LNCAP (cell line): ENCODE measurements around the gene HCFC1.

Experiments used
- TF ChIP-seq, protein P1 (sequence below): fragments of 450-650 bp; IDR thresholded peaks from 2 replicates; pipeline ENCODE4 v1.5.1; 2017; ENCODE audit warnings: mild to moderate bottlenecking

HCFC1 gene

DNA sequence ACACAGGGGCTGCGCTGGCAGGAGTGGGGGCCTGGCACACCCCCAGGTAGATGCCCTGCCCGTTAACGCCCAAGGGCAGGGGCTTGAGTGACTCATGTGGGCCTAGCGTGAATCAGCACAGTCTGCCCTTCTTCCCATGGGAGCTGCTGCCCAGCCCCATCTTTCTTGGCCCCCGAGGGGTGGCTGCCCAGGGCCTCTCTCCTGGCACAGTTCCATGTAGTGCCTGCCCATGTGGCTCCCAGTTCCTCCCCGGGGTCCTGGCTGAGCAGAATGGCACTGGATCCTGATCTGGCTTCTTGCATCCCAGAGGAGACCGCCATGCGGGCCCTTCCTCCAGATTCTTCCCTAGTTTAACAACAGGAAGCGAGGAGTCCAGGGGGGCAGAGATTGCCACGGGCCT, 69.2 kb downstream of the HCFC1 start:
- TF ChIP-seq, protein P1, sequence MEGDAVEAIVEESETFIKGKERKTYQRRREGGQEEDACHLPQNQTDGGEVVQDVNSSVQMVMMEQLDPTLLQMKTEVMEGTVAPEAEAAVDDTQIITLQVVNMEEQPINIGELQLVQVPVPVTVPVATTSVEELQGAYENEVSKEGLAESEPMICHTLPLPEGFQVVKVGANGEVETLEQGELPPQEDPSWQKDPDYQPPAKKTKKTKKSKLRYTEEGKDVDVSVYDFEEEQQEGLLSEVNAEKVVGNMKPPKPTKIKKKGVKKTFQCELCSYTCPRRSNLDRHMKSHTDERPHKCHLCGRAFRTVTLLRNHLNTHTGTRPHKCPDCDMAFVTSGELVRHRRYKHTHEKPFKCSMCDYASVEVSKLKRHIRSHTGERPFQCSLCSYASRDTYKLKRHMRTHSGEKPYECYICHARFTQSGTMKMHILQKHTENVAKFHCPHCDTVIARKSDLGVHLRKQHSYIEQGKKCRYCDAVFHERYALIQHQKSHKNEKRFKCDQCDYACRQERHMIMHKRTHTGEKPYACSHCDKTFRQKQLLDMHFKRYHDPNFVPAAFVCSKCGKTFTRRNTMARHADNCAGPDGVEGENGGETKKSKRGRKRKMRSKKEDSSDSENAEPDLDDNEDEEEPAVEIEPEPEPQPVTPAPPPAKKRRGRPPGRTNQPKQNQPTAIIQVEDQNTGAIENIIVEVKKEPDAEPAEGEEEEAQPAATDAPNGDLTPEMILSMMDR, result no peak

DNA sequence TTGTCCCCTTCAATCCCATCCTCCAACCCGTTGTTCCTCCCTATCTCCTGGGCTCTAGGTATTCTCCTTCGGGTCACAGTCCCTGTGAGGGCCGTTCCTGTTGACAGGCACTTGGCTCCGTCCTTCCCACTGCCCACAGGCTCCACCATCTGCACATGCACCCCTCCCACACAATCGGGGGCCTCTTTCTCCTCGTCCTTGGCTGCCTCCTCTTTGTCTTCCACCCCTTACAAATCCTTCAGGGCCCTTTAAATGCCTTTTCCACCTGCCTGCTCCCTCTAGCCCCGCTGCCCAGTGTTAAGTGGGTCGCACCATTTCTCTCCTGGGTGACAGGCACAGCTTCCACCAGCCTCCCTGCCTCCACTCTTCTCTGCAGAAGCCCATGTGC, 69.9 kb downstream of the HCFC1 start:
- TF ChIP-seq, protein P1, result no peak

DNA sequence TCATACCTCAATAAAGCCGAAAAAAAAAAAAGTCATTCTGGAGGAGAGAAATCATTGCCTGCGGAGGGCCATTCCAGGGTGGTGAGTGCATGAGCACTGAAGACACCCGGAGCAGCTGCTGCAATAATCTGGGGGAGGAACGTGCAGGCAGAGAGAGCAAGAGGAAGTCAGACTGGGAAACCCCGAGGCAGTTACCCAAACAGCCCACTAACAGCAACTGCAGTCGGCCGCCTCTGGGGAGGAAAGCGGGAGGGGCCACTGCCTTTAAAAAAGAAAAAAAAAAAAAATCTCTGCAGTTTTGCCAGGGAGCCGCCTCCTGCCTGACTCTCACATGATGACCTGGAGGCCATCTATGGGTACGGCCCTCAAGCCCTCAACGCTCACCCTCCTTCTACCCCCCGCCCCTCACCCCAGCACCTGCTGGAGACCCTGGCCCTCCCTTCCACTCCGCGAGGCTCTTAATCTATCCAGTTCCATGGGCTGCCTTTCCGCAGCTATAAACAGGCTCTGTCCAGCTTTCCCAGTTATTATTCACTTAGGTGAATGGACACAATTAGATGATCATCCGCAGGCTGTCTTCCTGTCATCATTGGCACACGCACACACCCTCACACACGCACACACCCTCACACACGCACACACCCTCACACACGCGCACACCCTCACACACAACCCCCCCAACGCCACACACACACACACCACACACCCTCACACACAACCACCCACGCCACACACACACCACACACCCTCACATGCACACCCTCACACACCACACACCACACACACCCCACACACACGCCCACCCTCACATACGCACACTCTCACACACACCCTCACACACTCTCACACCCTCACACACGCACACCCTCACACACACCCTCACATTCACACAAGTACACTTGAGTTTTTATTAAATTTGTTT, 70.5 kb downstream of the HCFC1 start:
- TF ChIP-seq, protein P1, result no peak

DNA sequence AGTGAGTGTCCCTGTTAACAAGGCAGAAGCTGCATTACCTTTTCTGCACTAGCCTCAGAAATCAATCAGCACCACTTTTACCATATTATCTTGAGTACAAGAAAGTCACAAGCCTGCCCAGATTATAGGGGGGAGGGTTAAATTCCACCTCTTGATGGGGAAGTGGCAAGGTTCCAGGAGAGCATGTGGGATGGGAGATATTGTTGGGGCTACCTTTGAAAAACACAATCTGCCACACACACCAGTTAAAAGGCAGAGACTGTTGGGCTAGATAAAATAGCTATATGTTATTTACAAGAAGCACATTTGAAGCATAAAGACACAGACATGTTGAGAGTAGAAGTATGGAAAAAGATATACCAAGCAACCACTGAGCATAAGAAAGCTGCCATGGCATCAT, 73.7 kb downstream of the HCFC1 start:
- TF ChIP-seq, protein P1, result no peak
